Measurements from ENCODE around the gene SYTL2.
A peak's percentile ranks its signal among the peaks of the same experiment; 100 is the strongest.

The SYTL2 gene

DNA sequence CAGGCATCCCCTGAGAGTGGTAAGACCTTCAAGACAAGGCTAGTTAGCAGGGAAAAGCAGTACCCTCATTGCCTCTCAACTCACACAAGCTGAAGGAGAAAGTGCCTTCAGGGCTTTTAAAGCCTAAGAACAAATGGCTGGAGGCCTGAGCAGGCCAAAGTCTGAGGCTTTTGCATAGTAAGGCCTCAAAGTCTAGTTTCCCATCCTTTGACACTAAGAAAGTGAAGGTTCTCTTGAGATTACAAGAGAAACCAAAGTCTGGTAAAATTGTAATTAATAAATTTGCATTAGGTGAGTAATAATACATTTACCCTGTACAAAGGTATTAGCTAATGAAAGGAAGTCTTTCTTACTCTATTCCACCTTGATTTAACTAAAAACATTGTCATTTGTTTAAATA lies 78.0 kb downstream of the SYTL2 start:
- TF ChIP-seq, protein P1, sequence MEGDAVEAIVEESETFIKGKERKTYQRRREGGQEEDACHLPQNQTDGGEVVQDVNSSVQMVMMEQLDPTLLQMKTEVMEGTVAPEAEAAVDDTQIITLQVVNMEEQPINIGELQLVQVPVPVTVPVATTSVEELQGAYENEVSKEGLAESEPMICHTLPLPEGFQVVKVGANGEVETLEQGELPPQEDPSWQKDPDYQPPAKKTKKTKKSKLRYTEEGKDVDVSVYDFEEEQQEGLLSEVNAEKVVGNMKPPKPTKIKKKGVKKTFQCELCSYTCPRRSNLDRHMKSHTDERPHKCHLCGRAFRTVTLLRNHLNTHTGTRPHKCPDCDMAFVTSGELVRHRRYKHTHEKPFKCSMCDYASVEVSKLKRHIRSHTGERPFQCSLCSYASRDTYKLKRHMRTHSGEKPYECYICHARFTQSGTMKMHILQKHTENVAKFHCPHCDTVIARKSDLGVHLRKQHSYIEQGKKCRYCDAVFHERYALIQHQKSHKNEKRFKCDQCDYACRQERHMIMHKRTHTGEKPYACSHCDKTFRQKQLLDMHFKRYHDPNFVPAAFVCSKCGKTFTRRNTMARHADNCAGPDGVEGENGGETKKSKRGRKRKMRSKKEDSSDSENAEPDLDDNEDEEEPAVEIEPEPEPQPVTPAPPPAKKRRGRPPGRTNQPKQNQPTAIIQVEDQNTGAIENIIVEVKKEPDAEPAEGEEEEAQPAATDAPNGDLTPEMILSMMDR (conservative IDR thresholded peaks at IDR 0.05; ENCODE audit: low read depth): no peak
- ChIA-PET POLR2A (ENCODE audit: low non-redundant PET) (no interaction called here), CTCF (no interaction called here)
- no peak for DNase-seq (ENCODE audit: low spot score)
- H3K27ac ChIP-seq: no peak overlapping the region

DNA sequence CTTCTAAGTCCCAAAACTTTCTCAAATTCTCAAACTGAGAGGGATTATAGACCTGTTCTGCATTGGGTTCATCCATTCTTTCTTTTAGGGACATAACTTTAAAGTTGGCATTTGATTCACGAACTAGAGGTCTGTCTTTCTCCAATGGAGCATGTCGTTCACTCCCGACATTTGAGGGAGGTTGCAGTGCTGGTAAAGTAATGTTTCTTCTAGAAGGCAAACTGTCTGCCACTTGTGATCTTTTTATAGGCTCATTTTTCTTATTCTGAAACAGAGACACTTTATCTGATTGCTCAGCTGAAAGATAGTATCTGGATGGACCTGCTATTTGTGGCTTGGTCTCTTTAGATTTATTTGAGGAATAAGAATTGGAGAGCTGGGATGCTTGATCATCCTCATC lies 84.6 kb downstream of the SYTL2 start:
- DNase-seq (ENCODE audit: low spot score): no peak
- CTCF ChIA-PET: interaction anchor here (0.7 kb wide), 1 partner anchor 122 kb away, joined by 4 read pairs; no protein-coding TSS in a partner anchor
- POLR2A ChIA-PET (ENCODE audit: low non-redundant PET): no interaction called here
- no peak overlapping the region for H3K27ac ChIP-seq
- TF ChIP-seq, protein P1 (conservative IDR thresholded peaks at IDR 0.05; ENCODE audit: low read depth): no peak

DNA sequence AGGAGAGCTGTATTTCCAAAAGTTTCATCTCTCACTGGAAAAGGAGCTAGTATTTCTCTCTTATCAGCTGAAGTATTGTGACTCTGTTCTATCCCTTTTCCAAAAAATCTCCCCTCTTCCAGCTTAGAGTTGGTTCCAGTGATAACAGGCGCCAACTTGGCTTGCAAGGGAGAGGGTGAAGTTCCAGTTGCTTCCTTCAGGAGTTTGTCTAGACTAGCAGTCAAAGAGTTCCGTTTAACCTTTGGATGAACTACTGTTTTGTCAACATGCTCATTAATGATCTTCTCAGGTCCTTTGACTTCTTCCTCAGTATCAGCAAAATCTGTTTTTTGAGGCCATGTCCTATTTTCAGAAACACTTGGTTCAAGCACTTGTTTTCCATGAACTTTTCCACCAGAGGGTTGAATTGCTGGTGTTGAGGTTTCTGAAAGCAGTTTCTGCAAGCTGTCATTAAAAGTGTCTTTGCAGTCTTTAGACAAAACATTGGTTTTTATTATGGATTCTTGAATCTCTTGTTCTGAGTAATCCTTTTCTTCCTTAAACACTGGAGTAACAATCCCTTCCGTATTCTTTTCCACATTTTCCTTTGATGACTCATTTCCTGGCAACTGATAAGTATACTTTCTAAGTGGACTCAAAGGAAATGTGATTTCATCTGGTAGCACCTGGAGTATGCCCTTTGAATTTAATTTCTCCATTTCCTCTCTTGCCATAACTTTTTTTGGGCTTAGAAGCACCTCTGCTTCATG lies 85.3 kb downstream of the SYTL2 start:
- peak; percentile 59 for DNase-seq (ENCODE audit: low spot score)
- no peak overlapping the region for H3K27ac ChIP-seq
- ChIA-PET CTCF (interaction anchor here (0.7 kb wide), 2 partner anchors 53 to 121 kb away, joined by 3 to 4 read pairs; no protein-coding TSS in a partner anchor), POLR2A (ENCODE audit: low non-redundant PET) (no interaction called here)
- TF ChIP-seq, protein P1 (conservative IDR thresholded peaks at IDR 0.05; ENCODE audit: low read depth): no peak

DNA sequence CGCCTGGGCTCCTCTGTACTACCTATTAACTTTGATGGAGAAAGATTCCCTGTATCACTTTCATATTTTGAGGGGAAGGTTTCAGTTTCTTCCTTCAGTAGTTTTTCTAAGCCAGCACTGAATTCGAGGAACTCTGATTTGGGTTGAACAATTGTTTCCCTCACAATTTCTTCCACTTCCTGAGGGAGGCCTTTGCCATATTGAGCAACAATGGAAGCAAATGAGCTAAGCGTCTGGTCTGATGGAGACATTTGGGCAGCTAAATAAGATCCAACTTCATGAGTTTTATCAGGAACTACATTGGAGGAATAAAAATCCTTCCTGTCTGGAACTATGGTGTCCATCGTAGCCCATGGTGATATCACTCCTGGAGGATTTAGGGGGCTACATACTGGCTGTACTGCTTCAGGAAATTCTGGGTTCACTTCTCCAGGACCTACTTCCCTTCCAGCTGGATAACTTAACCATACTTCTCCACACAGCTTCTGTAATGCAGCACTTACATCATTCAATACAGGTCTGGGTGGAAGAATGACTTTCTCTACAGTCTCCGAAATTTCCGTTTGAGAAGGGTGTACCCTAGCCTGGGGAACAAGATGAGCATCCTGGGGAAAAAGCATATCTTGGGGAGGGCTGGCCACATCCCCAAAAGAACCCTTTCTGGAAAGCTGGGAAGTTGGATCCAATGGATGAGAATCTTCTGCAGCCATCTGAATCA lies 86.0 kb downstream of the SYTL2 start:
- TF ChIP-seq, protein P1 (conservative IDR thresholded peaks at IDR 0.05; ENCODE audit: low read depth): no peak
- ChIA-PET CTCF (no interaction called here), POLR2A (ENCODE audit: low non-redundant PET) (no interaction called here)
- no peak overlapping the region for H3K27ac ChIP-seq
- DNase-seq (ENCODE audit: low spot score): no peak

DNA sequence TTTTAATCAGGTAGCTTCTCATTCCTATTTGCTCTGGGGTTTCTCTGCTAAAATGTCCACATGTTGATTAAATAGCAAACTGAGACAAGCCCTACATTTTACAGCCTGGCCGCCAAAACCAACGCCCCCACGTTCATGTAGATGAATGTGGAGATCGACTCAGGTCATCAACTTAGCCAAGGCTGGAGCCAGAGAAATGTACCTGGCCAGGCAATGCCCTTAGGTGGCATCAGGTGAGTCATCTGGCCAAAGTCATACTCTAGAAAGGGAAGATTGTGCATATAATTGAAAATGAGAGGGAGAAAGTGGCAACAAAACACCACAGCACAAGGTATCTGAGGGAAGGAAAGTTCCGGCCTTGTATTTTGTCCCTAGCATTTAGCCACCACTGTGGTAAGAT lies 87.9 kb downstream of the SYTL2 start:
- POLR2A ChIA-PET (ENCODE audit: low non-redundant PET): no interaction called here
- TF ChIP-seq, protein P1 (conservative IDR thresholded peaks at IDR 0.05; ENCODE audit: low read depth): no peak
- CTCF ChIA-PET: interaction anchor here (0.5 kb wide), 1 partner anchor 88 kb away, joined by 3 read pairs; no protein-coding TSS in a partner anchor
- H3K27ac ChIP-seq: no peak overlapping the region
- DNase-seq (ENCODE audit: low spot score): peak; percentile 4

DNA sequence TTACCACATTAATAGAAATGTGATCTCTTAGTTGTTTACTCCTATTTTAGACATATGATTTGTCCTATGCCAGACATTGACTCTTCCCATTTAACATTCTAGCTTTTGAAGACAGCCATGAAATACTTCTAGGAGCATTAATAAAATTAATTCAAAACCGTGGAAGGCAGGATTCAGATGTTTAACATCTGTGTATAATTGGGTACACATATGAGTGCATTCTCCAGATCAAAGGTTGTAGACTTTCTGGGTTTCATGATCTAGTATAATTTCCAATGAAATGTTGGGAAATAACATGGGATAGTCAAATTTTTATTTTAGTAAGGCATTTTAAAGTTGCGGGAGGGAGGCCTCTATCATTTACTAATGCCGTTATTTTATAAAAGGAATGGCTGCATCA lies 89.8 kb downstream of the SYTL2 start:
- no peak for DNase-seq (ENCODE audit: low spot score)
- POLR2A ChIA-PET (ENCODE audit: low non-redundant PET): no interaction called here
- no peak overlapping the region for H3K27ac ChIP-seq
- TF ChIP-seq, protein P1 (conservative IDR thresholded peaks at IDR 0.05; ENCODE audit: low read depth): no peak
- CTCF ChIA-PET: no interaction called here
